Stimulated activated CD4-positive, alpha-beta T cell treated with anti-CD3 and anti-CD28 coated beads, Interleukin-2, amount 100 ng/mL, for 48 hours (primary cell): ENCODE measurements around the gene B9D2.
"Not testable (repeated sequence)": the region's sequence is repeated elsewhere in the genome, so short reads cannot be mapped to it uniquely, and the experiment has no call there.

Experiments
- DNase-seq, 2 donors: peaks; one replicate each; pipeline ENCODE4 v3.0.0-alpha.2; 2020

B9D2 gene, protein sequence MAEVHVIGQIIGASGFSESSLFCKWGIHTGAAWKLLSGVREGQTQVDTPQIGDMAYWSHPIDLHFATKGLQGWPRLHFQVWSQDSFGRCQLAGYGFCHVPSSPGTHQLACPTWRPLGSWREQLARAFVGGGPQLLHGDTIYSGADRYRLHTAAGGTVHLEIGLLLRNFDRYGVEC

DNA sequence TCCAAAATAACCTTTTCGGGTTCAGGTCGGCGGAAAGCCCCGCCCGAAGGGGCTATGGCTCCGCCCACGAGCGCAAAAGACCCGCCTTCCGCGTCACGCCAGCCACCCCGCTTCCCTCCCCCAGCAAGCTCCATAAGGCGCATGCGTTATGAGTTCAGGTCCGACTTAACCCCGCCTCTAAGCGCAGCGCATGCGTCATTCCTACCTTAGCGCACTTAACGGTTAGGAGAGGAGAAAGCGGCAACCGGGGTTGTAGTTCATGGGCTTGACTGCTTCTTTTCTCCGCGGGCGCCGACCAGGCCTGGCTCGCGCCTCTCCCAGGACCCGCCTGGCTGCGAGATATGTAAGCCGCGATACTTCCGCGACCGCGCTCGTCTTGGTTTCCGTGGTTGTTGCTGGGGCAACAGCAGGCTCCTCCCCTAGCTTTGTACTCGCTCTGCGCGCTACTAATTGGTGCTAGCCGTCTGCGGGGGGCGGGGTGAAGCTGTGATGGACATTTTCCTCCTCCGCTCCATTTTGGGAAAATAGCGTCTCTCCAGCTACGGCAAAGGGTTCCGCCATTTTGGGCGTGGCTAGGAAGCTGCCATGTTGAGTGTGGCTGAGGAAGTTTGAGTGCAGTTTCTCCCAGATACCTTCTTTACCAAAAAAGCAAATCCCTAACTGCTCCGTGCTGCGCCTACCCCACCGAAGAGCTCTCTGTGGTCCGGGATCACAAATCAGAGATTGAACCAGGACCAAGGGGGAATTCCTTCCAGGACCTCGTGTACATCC is at the start of gene B9D2:
B9D2 (minus strand) TSS at position 397 of the 771 bp plus-strand sequence. CDS start 630 bp downstream, outside the sequence.
- DNase-seq, result peak; percentile 93 to 95

DNA sequence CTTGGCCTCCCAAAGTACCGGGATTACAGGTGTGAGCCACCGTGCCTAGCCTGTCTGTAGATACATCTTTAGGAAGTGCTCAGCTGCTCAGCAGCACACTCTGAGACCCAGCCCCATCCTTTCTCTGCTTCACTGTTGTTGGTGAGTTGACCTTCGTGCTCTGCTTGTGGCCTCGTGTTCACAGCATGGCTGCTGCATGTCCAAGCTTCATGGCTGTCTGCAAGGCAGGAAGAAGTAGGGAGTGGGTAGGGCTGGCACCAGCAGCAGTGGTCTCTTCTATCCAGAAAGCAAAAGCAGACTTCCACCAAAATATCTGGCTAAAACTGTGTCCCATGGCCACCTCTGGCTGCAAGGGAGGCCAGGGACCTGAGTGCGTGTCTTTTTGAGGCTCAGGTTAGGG is 49.0 kb upstream of the B9D2 start:
- no peak for DNase-seq

DNA sequence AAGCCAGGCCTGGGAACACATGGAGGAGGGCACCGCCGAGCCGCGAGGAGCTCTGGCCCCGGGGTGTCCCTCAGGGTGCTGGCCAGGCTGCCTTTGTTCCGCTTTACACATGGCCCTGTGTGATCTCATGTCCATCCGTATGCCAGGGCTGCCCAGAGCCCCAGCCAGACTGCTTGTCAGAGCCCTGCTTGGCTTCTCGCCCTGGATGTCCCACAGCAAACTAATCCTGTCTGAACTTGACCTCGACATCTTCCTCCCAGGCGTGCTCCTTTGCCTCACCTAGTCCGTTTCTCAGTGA is 48.0 kb upstream of the B9D2 start:
- no peak for DNase-seq

DNA sequence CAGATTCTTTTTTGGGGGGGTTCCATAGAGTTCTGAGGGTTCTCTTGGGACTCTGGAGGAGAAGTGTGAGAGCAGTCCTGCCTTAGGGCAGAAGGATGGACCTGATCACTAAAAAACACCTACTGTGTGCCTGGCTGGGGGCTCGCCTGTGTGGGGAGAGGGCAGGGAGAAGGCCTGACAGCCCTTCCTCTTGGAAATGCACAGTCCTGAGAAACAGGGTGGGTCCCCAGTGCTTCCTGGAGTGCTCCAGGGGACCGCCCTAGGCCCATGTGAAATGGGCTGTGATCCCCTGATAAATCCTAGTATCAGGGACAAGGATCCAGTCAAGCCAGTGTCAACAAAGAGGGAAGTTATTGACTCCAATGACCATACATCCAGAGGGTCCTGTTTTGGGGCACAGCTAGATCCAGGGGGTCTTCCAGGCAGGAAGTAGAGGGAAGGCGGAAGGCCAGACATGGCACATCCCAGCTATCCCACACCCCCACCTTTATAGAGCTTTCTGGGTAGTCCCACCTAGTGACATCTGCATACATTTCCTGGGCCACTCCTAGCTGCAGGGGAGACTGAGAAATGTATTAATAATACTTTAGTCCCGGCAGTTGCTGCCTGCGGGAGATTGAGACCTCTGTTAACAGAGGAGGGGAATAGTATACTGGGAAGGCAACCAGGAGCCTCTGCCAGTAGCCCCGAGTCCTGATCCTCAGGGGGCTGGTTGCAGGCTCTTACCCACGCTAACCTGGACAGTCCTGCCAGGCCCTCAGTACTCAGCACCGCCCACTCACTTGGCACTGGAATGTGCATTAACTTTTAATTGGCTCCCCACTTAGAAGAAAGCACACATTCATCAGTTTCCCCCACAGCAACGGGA is 47.4 kb upstream of the B9D2 start:
- DNase-seq, result no peak

DNA sequence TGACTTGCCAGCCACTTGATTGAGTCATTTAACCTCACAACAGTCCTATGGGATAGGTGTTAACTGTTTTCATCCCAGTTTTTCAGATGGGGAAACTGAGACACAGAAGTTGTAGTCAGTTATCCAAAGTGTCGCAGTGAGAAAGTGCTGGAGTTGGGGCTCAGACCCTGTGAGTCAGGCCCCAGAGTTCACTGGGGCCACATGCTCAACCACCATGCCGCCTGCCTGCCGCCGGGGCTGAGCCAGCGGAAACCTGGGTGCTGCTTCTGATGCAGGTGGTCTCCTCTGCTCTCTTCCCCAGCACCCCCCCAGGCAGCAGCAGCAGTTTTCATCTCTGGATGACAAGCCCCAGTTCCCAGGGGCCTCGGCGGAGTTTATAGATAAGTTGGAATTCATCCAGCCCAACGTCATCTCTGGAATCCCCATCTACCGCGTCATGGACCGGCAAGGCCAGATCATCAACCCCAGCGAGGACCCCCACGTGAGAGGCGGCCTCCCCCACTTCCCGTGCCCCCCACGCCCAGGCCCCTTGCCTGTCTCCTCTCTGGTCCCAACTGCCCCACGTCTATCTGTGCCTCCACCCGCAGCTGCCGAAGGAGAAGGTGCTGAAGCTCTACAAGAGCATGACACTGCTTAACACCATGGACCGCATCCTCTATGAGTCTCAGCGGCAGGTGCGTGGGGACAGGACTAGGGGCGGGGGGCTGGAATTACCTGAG is 46.5 kb upstream of the B9D2 start:
- DNase-seq, result no peak

DNA sequence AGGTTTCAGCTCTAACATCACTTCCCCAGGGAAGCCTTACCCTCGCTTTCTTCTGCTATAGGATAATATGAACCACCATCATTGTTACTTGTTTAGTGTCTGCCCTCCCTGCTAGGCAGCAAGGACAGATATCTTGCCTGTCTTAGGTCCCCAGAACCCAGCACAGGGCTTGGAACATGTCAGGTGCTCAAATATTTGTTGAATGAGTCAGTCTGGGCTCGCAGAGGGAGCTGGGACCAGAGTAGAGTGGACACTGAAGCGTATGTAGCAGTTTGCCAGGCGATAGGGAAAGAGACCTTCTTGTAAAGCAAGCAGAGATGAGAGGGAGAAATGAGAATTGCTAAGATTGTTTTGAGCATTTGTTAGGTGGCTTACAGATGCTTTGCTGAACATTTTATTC is 45.3 kb upstream of the B9D2 start:
- DNase-seq, result no peak

DNA sequence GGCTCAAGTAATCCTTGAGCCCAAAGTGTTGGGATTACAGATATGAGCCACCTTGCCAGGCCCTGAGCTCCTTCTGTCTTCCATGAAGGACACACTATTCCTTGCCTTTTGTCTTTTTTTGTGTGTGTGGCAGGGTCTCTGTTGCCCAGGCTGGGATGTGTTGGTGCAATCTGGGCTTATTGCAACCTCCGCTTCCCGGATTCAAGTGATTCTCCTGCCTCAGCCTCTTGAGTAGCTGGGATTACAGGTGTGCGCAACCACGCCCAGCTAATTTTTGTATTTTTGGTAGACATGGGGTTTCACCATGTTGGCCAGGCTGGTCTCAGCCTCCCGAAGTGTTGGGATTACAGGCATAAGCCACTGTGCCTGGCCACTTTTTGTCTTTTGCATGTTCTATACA is 44.9 kb upstream of the B9D2 start:
- not testable (repeated sequence) for DNase-seq

DNA sequence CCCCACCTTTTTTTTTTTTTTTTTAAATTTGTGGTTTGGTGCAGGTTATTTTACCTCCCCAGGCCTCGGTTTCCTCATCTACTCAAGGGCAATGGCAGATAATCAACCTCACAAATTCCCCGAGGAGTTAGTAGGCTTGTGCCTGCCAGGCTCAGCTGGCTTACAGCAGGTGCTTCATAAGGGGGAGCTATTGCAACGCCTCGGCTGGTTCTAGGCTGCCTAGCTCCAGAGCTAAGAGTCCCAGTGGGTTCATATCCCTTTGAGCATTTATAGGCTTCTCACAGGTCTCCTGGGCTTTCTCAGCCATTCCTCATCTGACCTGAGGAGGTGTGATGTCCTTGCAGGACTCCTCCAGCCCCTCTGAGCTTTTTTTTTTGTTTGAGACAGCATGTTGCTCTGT is 44.3 kb upstream of the B9D2 start:
- no peak for DNase-seq

DNA sequence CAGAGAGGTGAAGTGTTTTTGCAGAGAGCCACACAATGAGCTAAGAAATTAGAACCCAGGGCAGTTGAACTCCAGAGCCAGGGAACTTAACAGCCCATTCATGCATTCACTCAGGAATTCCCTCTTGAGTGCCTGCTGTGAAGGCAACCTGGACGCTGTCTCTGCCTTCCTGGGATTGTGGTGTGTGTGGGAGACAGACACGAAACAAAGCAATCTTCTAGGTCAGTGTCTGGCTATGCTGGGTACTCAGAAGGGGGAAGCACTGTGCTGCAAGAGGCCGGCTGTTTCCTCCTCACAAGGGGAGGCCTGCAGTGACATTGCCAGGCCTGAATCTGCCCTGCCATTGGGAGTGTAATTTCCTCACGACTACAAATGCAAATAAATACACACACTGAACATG is 43.3 kb upstream of the B9D2 start:
- no peak for DNase-seq

DNA sequence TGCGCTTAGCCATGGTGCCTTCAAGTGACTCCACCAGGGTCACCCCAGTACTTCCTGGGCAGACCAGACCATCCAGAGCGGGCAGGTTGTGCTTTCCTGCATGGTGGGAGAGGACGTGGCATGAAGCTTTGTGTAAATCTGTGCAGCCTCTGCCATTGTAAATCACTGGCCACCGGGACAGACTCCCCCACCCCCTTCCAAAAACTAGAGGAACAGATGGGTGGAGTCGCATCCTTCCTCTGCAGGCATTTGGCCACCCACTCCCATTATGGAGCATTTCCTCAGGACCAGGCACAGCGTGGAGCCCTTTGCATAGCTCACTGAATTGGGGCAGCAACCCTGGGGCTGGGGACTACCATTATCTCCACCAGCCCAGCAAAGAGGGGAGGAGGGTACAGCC is 41.8 kb upstream of the B9D2 start:
- DNase-seq, result no peak

DNA sequence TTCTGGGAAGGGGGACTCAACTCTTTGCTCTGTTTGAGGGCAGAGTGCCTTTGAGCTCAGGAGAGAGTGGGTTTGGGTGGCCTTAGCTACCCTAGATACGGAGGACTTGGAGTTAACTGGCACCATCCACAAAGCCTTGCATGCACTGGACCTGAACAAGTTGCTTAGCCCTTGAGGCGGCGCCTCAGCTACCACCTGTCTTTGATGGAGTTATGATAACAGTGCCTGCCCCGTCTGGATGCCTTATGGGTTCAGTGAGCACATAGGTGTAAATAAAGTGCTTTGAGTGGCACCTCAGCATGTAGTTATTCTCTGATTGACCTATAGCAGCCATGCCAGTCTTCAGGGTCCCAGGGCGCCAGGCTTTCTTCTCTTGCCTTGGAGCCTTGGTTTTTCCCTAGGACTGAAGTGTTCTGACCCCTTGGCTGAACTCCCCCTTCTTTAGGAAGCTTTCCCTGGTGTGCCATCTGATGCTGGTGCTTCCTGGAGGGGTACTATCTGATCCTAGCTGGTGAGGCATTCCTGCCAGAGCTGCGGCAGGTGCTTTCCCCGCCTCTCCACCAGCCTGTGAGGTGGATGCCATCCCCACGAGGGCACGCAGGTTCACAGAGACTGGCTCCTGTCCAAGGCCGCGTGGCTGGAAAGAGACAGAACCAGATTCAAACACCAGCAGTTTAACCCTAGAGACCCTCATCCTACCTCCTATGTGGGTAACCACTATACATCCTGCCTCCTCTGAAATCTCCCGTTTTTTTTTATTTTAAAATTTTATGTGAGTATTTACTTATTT is 39.4 kb upstream of the B9D2 start:
- no peak for DNase-seq

DNA sequence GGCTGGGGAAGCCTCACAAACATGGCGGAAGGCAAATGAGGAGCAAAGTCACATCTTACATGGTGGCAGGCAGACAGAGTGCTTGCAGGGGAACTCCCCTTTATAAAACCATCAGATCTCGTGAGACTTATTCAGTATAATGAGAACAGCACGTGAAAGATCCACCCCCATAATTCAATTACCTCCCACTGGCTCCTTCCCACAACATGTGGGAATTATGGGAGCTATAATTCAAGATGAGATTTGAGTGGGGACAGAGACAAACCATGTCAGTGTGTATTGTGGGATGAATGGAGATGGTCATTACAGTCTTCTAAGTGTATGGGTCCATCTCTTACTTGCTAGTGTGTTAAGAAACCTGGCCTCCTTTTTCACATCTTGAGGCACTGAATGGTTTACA is 38.1 kb upstream of the B9D2 start:
- no peak for DNase-seq

DNA sequence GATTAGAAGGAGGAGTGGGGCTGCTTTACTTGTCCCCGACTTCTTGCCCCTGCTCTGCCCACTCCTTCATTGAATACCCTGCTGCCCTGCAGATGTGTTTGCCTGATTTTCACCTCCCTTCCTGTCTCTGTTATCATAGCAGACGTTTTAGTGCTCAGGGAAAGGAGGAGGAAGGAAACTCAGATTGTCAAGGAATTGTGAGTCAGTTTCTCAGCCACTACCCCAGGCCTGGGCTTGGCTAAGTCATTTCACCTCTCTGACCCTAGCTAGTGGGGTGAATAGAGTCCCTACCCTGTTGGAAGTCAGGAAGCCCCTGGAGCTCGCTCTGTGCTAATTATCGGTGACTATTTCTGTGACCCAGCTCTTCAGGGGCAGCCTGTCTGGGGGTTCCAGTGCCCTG is 37.5 kb upstream of the B9D2 start:
- no peak for DNase-seq

DNA sequence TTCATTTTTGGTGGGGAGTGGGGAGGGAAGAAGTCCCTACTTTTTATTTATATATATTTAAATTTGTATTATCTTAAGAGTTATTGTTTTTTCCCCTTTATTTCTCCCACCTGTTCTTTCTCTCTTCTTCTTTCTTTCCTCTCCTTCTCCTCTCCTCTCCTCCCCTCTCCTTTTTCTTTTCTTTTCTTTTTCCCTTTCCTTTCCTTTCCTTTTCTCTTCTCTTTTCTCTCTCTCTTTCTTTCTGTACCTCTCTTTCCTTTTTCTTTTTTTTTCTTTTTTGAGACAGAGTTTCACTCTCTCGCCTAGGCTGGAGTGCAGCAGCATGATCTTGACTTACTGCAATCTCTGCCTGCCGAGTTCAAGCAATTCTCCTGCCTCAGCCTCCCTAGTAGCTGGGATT is 35.6 kb upstream of the B9D2 start:
- no peak for DNase-seq

DNA sequence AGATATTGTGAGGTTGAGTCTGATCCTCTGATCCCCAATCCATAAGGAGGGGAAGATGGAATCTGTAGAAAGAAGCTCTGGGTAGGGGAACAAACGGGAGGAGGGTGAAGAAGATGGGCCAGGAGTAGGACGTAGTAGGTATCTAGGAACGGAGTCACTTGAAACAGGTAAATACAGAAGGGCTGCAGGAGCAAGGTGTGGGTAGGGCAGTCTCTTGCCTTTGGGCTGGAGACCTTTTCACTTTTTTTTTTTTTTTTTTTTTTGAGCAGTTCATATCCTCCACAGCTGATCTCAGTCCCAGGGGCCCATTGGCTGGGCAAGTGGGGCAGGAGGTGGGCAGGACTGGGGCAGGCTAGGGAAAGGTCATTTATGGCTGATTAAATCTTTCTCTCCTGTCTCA is 35.1 kb upstream of the B9D2 start:
- no peak for DNase-seq

DNA sequence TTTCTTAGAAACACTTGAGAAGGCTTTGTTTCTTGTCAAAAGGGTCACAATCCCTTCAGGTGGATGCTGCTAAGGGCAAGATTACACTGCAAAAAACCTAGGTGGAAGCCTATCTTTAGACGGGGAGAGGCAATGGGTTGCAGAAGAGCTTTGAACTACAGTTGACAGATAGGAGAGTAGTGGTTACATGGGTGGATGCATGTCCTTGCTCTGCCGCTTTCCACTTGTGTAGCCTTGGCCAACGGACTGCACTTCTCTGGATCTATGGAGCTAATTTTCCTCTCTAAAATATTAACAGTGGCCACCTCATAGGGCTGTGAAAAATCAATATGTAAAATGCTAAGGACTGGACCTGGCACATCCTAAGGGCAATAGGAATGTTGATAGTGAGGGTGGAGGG is 34.6 kb upstream of the B9D2 start:
- DNase-seq, result no peak

DNA sequence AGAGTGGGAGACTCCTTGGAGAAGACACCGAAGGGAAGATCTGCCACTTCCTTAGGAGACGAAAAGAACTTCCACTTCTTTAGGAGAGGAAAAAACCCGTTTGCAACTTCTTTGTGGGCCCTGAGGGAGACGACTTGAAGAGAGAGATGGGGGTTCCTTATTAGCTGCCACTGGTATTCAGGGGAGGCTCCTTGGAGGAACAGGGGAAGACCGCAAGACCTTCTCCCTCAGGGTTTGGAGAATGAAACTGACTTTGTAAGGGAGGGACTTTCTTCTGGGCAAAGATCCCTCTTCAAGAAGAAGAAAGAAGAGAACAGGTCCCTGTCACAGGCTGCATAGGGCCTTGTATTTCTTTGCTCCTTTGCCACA is 34.1 kb upstream of the B9D2 start:
- no peak for DNase-seq

DNA sequence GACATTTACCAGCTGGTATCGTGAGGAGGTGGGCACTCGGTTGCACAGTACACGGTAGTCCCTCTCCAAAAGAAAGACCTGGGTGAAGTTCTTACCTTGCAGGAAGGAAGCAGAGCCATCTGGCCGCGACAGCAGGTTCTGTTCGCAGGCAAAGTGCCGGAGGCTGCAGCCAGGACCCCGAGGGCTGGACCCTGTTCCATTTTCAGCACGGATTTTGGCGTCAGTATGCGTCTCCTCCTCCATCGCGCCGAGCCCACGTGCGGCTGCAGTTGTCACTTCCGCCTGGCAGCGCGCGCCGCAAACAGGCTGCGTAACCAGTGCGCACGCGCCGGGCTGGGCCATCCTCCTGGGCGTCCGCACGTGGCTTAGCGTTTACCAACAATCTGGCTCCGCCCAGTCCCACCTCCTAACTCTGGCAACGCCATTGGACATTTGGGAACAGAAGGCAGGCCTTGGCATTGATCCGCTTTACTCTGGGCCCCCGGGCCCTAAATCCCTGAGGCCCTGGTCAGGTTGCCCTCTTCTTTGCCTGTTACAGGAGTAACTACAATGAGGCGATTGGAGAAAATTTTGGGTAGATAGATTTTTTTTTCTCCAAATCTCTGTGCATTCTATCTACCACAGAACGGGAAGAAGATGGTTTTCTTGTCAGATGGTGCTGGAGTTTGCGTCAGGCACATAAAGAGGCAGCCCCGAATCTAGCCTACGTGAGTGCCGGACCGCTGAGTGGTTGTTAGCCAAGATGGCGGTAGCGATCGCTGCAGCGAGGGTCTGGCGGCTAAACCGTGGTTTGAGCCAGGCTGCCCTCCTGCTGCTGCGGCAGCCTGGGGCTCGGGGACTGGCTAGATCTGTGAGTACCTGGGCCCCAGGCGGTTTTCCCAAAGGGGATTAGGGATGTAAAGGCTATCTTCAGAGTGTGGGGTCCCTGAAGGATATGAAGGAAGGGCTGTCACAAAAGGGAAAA is 33.4 kb upstream of the B9D2 start, which contains the start of the genes BCKDHA and EXOSC5:
BCKDHA (plus strand) TSS at position 733 of the 964 bp plus-strand sequence; CDS start at position 743, 10 bp downstream.
EXOSC5 (minus strand) TSS at position 274 of the 964 bp plus-strand sequence; CDS start at position 243, 31 bp downstream.
- peak; percentile 96 to 97 for DNase-seq

DNA sequence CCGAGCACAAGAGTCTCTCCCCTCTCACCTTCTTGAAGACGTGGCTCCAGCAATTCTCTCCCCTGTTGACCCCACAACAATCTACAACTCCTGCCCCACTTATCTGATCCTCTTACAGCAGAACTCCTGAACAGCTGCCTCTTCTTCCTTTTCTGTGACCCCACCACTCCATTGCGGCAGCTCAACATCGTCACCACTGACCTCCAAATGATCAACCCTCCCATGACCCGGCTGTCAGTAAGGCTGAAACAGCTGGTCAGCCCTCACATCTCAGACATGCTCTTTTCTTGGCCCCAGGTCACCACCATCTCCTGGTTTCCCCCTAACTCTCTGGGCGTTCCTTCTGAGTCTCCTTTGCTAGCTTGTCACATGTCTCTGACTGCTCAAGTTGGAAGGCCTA is 31.4 kb upstream of the B9D2 start:
- no peak for DNase-seq

DNA sequence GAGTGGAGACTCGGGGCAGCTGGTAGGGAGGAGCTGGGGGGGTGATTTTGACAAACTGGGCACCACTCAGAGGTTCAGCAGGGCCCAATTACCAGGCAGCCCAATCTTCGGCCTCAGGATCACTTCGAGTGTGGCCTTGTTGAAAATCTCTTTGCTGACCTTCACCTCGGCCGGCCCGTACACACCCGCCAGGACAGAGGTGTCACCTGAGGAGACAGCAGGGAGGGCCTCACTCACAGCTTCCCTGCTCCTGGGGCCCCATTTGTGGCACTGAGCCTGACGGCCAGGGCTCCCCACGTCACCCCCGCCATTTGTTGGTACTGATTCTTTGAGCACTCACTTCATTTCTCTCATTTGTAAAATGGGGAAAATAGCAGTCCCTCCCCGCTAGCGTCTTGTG is 28.8 kb upstream of the B9D2 start:
- no peak for DNase-seq

DNA sequence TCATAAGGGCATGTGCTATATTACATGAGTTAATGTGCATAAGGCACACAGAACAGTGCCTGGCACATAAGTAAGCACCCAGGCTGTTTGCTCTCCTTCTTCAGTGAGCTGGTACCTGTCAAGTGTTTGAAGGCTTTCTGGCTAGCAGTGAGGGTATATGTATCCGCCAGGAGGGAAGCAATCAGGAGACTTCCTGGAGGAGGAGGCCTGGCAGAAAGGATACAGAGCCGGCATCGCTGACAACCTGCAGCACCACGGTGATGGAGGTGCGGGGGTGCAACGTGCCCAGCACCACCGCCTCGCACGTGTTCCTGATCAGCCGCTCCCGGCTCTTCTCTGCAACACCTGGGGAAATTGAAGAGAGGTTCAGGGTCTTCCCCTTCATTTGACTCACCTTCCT is 27.7 kb upstream of the B9D2 start:
- no peak for DNase-seq
